ENCODE data around the gene SKP1.

DNA sequence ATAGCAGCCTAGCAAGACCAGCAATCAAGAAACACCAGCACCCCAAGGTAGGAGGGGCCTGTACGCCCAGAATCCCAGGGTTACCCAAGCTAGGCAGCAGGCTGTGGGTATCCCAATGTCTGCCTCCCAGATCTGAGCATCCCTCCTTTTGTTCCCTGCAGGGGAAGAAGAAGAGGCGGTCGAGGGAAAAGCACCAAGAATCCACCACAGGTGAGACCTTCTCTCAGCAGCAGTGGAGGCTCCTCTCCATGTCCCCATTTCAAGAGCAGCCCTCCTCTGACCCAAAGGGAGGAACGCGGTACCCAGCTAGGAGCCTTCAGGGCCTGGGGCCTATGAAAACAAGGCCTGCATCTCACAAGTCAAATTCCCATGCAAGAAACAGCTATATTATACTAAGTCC, 33.3 kb downstream of the SKP1 start:
- TF ChIP-seq, protein P1, sequence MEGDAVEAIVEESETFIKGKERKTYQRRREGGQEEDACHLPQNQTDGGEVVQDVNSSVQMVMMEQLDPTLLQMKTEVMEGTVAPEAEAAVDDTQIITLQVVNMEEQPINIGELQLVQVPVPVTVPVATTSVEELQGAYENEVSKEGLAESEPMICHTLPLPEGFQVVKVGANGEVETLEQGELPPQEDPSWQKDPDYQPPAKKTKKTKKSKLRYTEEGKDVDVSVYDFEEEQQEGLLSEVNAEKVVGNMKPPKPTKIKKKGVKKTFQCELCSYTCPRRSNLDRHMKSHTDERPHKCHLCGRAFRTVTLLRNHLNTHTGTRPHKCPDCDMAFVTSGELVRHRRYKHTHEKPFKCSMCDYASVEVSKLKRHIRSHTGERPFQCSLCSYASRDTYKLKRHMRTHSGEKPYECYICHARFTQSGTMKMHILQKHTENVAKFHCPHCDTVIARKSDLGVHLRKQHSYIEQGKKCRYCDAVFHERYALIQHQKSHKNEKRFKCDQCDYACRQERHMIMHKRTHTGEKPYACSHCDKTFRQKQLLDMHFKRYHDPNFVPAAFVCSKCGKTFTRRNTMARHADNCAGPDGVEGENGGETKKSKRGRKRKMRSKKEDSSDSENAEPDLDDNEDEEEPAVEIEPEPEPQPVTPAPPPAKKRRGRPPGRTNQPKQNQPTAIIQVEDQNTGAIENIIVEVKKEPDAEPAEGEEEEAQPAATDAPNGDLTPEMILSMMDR (IDR thresholded peaks at IDR 0.05; ENCODE audit: insufficient read depth, low read depth, low read length), result no peak
- no peak for TF ChIP-seq EZH2 (IDR thresholded peaks at IDR 0.05; ENCODE audit: insufficient read depth, low read length)
